Lower leg skin (tissue), 3 donors: ENCODE data around the gene GASK1A.

Experiments used
- CTCF ChIP-seq, 3 donors: fragments of 450-650 bp; IDR thresholded peaks; one replicate each; pipeline ENCODE4 v1.5.1; 2016; ENCODE audit warnings: antibody characterized with exemption in 3 of 3, mild to moderate bottlenecking in 3 of 3, moderate library complexity in 2 of 3
- POLR2A ChIP-seq, 2 donors: fragments of 450-650 bp; IDR thresholded peaks; one replicate each; pipeline ENCODE4 v1.6.1; 2016 to 2017; ENCODE audit warnings: antibody characterized with exemption in 2 of 2, mild to moderate bottlenecking in 1 of 2, moderate library complexity in 1 of 2

- TF ChIP-seq POLR2A (IDR thresholded peaks at IDR 0.05) (no peak), CTCF (IDR thresholded peaks at IDR 0.05) (no peak)
These were observed 38.6 kb downstream of the GASK1A start for GRCh38 chr3:43017593-43018195.
